Ascending aorta (tissue), 2 donors: Measurements from ENCODE around the gene ACTA1. TPM values are rescaled to one million over a fixed set of nuclear protein-coding genes. Genes with fewer than 3 reads are reported as not detected.
"Not testable (repeated sequence)": the region's sequence is repeated elsewhere in the genome, so short reads cannot be mapped to it uniquely, and the experiment has no call there.

Experiments
- DNase-seq, 2 donors: peaks; one replicate each; pipeline ENCODE4 v3.0.0-alpha.2; 2019; ENCODE audit warnings: low spot score in 2 of 2
- H3K27ac ChIP-seq, 2 donors: fragments of 200-600 bp; sonication (generic); one replicate each; pipeline ENCODE4 v1.5.1; 2016 to 2017; ENCODE audit warnings: mild to moderate bottlenecking in 1 of 2
- H3K27me3 ChIP-seq: fragments of 200-600 bp; sonication (generic); one replicate; pipeline ENCODE4 v1.5.1; 2017
- H3K36me3 ChIP-seq, 2 donors: fragments of 200-600 bp; sonication (generic); one replicate each; pipeline ENCODE4 v1.5.1; 2016
- H3K4me1 ChIP-seq, 2 donors: fragments of 200-600 bp; sonication (generic); one replicate each; pipeline ENCODE4 v1.5.1; 2016 to 2017; ENCODE audit warnings: mild to moderate bottlenecking in 1 of 2
- H3K4me3 ChIP-seq, 2 donors: fragments of 200-600 bp; sonication (generic); one replicate each; pipeline ENCODE4 v1.5.1; 2016 to 2017; ENCODE audit warnings: mild to moderate bottlenecking in 1 of 2
- H3K9me3 ChIP-seq, 2 donors: fragments of 200-600 bp; sonication (generic); one replicate each; pipeline ENCODE4 v1.5.1; 2016
- intact Hi-C: fragments of 100-400 bp; cut with DNase I; formaldehyde crosslinking; loops from one replicate; pipeline ENCODE4 v1.15.1; 2023
- total RNA-seq: library from RNA; depleted of rRNA; stranded (reverse); fragments of >200 nt; gene quantifications from one replicate; pipeline ENCODE4 v1.1.0, GENCODE V29; 2016
- TF ChIP-seq, protein P1 (sequence below), 3 experiments: fragments of 200-600 bp in 2 of 3; fragments of 450-650 bp in 1 of 3; sonication (generic) in 2 of 3; IDR thresholded peaks; one replicate each; pipeline ENCODE4 v1.5.1; 2016 to 2019; ENCODE audit warnings: antibody characterized with exemption in 3 of 3, mild to moderate bottlenecking in 1 of 3, moderate library complexity in 1 of 3

The ACTA1 gene
- total RNA-seq, 1 donor from 2014 or later: not detected

DNA sequence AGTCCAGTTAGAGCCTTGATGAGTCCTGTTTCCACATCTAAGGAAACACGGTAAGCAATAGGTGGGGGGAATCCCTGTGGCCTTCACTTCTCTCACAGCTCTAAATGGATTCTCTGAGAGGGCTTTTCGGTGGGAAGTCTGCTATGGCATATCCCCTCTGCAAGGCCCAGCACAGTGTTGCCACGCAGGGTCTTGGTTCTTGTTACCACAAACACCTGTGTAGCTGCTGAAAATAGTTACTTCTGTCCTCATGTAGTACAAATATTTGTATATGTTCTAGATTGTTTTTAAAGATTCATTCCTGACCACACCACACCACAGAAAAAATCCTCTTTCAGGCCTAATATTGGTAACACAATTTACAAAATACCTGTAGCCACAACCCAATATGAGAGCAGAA, 5.6 kb downstream of the ACTA1 start:
- Histone ChIP-seq H3K27me3 (peaks cover 18% of the 10 kb centered on the region), H3K36me3 (no peaks in the 10 kb centered on the region)
- TF ChIP-seq, protein P1, sequence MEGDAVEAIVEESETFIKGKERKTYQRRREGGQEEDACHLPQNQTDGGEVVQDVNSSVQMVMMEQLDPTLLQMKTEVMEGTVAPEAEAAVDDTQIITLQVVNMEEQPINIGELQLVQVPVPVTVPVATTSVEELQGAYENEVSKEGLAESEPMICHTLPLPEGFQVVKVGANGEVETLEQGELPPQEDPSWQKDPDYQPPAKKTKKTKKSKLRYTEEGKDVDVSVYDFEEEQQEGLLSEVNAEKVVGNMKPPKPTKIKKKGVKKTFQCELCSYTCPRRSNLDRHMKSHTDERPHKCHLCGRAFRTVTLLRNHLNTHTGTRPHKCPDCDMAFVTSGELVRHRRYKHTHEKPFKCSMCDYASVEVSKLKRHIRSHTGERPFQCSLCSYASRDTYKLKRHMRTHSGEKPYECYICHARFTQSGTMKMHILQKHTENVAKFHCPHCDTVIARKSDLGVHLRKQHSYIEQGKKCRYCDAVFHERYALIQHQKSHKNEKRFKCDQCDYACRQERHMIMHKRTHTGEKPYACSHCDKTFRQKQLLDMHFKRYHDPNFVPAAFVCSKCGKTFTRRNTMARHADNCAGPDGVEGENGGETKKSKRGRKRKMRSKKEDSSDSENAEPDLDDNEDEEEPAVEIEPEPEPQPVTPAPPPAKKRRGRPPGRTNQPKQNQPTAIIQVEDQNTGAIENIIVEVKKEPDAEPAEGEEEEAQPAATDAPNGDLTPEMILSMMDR (IDR thresholded peaks at IDR 0.05): no peak

DNA sequence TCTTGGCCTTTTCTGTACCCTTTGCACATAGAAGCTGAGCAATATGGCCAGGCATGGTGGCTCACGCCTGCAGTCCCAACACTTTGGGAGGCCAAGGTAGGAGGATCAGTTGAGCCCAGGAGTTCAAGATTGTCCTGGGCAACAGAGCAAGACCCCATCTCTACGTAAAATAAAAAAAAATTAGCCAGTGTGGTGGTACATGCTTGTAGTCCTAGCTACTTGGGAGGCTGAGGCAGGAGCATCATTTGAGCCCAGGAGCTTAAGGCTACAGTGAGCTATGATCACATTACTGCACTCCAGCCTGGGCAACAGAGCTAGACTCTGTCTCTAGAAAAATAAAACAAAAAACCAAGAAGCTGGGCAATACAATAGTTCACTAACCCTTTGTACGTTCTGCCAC, 6.3 kb downstream of the ACTA1 start:
- intact Hi-C loops: no loop called here
- H3K27me3 ChIP-seq: peaks cover 14% of the 10 kb centered on the region
- H3K4me3 ChIP-seq: no peak overlapping the region
- no peaks in the 10 kb centered on the region for H3K9me3 ChIP-seq
- H3K4me1 ChIP-seq: peaks cover 5 to 14% of the 10 kb centered on the region in 2 donors
- TF ChIP-seq, protein P1 (IDR thresholded peaks at IDR 0.05): no peak
- no peaks in the 10 kb centered on the region for H3K36me3 ChIP-seq
- no peak overlapping the region for H3K27ac ChIP-seq
- DNase-seq: no peak

More for the DNA sequence above, 5.6 kb downstream of the ACTA1 start:
- no peak overlapping the region for H3K27ac ChIP-seq
- no peaks in the 10 kb centered on the region for H3K9me3 ChIP-seq
- H3K4me3 ChIP-seq: no peak overlapping the region
- H3K4me1 ChIP-seq: peaks cover 5 to 17% of the 10 kb centered on the region in 2 donors
- DNase-seq: no peak
- intact Hi-C loops: no loop called here

DNA sequence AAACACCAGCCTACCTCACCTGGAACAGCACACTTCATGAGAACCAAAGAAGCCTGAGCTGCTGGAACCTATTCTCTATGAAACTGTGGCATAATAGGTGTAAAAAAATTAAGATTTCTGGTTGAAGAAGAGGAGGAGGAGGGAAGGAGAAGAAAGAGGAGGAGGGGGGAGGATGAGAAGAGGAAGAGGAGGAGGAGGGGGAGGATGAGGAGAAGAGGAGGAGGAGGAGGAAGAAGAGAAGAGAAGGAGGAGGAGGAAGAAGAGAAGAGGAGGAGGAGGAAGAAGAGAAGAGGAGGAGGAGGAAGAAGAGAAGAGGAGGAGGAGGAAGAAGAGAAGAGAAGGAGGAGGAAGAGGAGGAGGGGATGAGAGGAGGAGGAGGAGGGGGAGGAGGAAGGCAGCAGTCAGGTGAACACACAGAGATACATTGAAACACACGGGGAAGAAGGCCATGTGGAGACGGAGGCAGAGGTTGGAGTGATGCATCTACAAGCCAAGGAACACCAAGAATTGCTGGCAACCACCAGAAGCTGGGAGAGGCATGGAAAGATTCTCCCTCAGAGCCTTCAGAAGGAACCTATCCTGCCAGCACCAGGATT, 8.2 kb downstream of the ACTA1 start:
- no peak overlapping the region for H3K27ac ChIP-seq
- H3K4me1 ChIP-seq: no peaks in the 10 kb centered on the region
- TF ChIP-seq, protein P1 (IDR thresholded peaks at IDR 0.05): no peak
- H3K27me3 ChIP-seq: no peaks in the 10 kb centered on the region
- no peaks in the 10 kb centered on the region for H3K36me3 ChIP-seq
- H3K4me3 ChIP-seq: no peak overlapping the region
- no peaks in the 10 kb centered on the region for H3K9me3 ChIP-seq
- intact Hi-C loops: no loop called here
- DNase-seq: no peak

DNA sequence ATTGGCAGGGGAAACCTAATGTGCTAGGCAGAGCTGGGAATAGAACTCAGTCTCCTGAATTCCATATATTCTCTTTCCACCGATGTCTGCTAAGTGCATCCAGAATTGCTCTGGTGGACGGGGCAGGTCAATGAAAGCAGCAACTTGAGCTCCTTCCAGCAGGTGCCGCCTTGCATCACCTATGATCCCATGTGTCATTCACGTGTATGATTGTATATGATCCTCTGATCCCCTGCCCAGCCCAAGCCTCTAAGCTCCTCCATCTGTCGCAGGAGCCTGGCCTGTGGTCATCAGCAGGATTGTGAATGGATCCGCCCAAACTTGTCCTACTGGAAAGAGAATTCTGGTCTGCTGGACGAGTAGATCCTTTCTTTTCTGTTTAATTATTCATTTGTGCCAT, 13.1 kb downstream of the ACTA1 start:
- intact Hi-C loops: no loop called here
- DNase-seq: no peak
- Histone ChIP-seq H3K4me1 (no peaks in the 10 kb centered on the region), H3K9me3 (no peaks in the 10 kb centered on the region), H3K27me3 (no peaks in the 10 kb centered on the region), H3K27ac (no peak overlapping the region), H3K4me3 (no peak overlapping the region), H3K36me3 (no peaks in the 10 kb centered on the region)
- TF ChIP-seq, protein P1 (IDR thresholded peaks at IDR 0.05): no peak

DNA sequence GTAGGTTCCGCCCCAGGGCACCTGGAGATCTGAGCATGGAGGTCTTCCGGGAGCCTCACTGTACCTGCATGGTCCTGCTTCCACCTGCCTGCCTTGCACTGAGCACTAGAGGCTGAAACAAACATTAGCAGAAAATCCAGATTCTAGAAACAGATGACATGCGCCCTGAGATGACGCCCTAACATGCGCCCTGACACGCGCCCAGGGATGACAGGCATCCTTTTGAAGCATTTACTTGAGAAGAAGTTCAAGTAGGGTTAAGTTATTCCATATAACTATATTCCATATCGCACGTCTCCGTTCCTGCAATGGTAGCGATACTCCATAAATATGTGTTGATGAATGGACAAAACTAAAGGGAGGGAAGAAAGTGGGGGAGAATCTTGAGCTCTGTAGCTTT, 13.7 kb downstream of the ACTA1 start:
- Histone ChIP-seq H3K36me3 (no peaks in the 10 kb centered on the region), H3K4me3 (no peak overlapping the region), H3K27me3 (no peaks in the 10 kb centered on the region), H3K4me1 (no peaks in the 10 kb centered on the region), H3K27ac (no peak overlapping the region), H3K9me3 (no peaks in the 10 kb centered on the region)
- TF ChIP-seq, protein P1 (IDR thresholded peaks at IDR 0.05): no peak
- DNase-seq: no peak
- intact Hi-C loops: no loop called here

DNA sequence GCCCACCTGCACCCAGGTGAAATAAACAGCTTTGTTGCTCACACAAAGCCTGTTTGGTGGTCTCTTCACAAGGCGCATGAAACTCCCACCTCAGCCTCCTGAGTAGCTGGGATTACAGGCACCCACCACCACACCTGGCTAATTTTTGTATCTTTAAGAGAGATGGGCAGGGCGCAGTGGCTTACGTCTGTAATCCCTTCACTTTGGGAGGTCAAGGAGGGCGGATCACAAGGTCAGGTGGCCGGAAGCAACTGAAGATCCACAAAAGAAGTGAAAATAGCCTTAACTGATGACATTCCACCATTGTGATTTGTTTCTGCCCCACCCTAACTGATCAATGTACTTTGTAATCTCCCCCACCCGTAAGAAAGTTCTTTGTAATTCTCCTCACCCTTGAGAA, 15.3 kb downstream of the ACTA1 start:
- intact Hi-C loops, DNase-seq, H3K27ac ChIP-seq, H3K36me3 ChIP-seq, H3K27me3 ChIP-seq, H3K4me3 ChIP-seq, H3K4me1 ChIP-seq, H3K9me3 ChIP-seq: not testable (repeated sequence)

DNA sequence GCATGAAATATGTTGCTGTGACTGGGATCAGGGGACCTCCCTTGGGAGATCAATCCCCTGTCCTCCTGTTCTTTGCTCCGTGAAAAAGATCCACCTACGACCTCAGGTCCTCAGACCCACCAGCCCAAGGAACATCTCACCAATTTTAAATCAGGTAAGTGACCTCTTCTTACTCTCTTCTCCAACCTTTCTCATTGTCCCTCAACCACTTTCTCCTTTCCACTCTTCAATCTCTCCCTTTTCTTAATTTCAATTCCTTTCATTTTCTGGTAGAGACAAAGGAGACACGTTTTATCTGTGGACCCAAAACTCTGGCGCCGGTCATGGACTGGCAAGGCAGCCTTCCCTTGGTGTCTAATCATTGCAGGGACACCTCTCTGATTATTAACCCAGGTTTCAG, 21.1 kb downstream of the ACTA1 start:
- intact Hi-C loops, H3K36me3 ChIP-seq, H3K4me3 ChIP-seq, H3K9me3 ChIP-seq, DNase-seq, H3K27me3 ChIP-seq, H3K27ac ChIP-seq: not testable (repeated sequence)
- H3K4me1 ChIP-seq: peaks cover 6 to 27% of the 10 kb centered on the region in 2 donors
